Measurements from ENCODE around the gene WDFY2.
"Not testable (repeated sequence)": the region's sequence is repeated elsewhere in the genome, so short reads cannot be mapped to it uniquely, and the experiment has no call there.

The WDFY2 gene

DNA sequence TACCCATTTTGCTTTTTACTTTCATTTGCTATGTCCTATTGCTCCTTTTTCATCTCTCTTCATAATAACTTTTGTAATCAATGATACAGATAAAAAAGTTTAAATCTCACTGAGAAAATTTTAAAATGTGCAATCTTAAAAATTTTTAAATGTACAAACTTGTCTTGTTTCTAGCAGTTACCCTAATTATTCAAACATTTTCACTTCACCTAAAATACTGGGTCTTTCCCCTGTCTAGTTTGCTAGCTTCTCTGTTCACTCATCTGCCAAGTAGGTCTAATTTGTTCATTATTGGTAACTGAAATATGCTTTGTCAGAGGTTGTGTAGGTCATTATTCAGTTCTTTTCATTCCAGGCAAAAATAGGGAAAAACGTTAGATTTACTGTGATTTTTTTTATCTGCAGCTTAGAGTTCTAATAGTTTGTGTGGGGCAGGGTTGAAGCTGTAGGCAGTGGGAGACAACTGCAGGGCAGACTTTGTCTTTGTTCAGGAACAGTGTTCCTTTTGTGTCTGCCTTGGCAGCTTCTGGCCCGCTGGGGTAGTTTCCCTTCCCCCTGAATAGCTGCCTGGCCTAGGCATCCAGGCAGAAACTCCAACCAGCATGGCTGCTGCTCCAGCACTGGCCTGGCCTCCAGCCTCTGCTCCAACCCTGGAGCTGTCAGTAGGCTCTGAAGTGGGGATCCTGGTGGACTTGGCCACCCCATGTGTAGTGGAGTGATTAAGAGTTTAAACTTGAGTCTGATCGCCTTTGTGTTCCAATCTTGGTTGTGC, 48.5 kb downstream of the WDFY2 start:
- DNase-seq (ENCODE audit: insufficient read length, low spot score) (no peak), FAIRE-seq (no peak)
- TF ChIP-seq CTCF (IDR thresholded peaks at IDR 0.05; ENCODE audit: insufficient read depth, missing control alignments) = no peak

- no peak for FAIRE-seq
- DNase-seq (ENCODE audit: insufficient read length, low spot score) = no peak
- no peak for TF ChIP-seq CTCF (IDR thresholded peaks at IDR 0.05; ENCODE audit: insufficient read depth, missing control alignments)
These were observed 51.0 kb downstream of the WDFY2 start for GRCh38 chr13:51635137-51635878.

- TF ChIP-seq CTCF (IDR thresholded peaks at IDR 0.05; ENCODE audit: insufficient read depth, missing control alignments) = no peak
- FAIRE-seq (no peak), DNase-seq (ENCODE audit: insufficient read length, low spot score) (no peak)
These were observed 52.2 kb downstream of the WDFY2 start for GRCh38 chr13:51636349-51636890.

DNA sequence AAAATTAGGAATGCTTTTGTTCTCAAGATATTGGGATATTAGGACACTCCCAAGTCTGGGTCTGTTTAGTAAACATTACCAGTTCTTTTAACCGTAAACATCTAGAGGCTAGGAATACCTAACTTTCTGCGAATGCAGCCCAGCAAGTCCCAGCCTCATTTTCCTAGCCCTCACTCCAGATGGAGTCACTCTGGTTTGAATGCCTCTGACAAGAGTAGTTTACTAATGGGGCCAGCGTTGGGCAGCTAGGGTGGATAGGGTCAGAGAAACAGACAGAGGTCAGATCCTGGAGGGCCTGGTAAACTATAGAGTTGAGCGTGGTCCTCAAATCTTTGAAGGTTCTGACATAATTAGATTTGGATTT, 53.6 kb downstream of the WDFY2 start:
- FAIRE-seq = no peak
- DNase-seq (ENCODE audit: insufficient read length, low spot score) = no peak
- no peak for TF ChIP-seq CTCF (IDR thresholded peaks at IDR 0.05; ENCODE audit: insufficient read depth, missing control alignments)

DNA sequence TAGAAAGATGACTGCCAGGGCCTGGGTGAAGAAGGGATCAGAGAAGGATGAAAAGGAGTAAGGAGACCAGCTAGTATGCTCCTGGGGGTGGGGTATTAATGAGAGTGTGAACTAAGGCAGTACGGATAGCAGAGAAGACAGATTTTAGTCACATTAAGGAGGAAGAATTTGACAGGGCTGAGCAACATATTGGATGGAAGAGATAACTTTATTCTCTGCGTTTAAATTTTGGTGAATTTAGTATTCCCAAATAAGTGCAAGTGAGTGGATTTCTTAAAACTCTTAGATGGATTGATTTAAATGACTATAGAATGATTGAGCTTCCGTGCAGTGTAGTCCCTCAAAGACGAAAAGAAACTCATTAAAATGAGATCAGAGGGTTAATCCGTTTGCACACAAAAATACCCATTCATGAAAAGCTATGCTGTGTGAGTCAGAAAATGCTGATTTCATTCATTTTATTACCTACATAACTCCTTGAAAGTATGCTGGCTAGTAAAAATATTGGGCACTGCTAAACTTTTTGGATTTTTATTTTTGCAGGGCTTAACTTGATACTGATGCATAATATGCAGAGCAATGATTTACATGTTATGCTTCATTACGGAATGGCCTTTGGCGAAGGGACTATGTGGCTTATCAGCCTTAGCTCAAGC, 54.1 kb downstream of the WDFY2 start:
- DNase-seq (ENCODE audit: insufficient read length, low spot score) (no peak), FAIRE-seq (peak; percentile 38)
- TF ChIP-seq CTCF (IDR thresholded peaks at IDR 0.05; ENCODE audit: insufficient read depth, missing control alignments) = no peak

- FAIRE-seq (peak; percentile 60), DNase-seq (ENCODE audit: insufficient read length, low spot score) (no peak)
- TF ChIP-seq CTCF (IDR thresholded peaks at IDR 0.05; ENCODE audit: insufficient read depth, missing control alignments) = no peak
These were observed 54.9 kb downstream of the WDFY2 start for GRCh38 chr13:51639171-51639570.

- FAIRE-seq; DNase-seq (ENCODE audit: insufficient read length, low spot score): not testable (repeated sequence)
These were observed 56.4 kb downstream of the WDFY2 start for GRCh38 chr13:51640696-51641095.
